Measurements from ENCODE around the gene PLS1. TPM values are rescaled to one million over a fixed set of nuclear protein-coding genes. Genes with fewer than 3 reads are reported as not detected.
"Not testable (repeated sequence)": the region's sequence is repeated elsewhere in the genome, so short reads cannot be mapped to it uniquely, and the experiment has no call there.

PLS1 gene
- polyA plus RNA-seq, 3 donors: 0.11 to 7.6 (median 1.2) TPM

DNA sequence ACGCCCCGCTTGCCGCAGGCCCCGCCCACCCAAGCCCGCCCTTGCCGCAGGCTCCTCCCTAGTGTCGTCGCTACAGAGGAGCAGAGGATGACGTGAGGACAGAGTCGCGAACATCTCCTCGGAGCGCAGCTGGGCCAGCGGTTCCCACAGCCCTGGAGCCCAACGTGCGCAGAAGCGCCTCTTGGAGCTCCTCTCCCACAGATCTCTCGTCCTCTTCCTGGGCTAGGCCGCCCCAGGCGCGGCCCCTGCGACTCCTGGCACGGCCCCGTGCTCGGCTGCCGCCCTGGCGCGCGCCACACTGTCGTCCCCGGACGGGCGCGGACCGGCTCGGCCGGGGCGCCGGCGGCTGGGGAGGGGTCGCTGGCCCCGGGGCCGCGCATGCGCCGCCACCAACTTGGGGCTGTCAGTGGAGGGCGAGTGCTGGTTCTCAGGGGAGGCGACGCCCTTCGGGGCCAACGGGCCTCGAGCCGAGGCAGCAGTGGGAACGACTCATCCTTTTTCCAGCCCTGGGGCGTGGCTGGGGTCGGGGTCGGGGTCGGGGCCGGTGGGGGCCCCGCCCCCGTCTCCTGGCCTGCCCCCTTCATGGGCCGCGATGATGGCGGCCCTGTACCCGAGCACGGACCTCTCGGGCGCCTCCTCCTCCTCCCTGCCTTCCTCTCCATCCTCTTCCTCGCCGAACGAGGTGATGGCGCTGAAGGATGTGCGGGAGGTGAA, 127.9 kb downstream of the PLS1 start, which contains the start of gene TRPC1:
TSS of gene TRPC1 (plus strand) at position 67 of the 714 bp plus-strand sequence. CDS start at position 593, 526 bp downstream.
- WGBS, 3 donors: 1% methylated on average over 58 to 73 of the region's 73 CpGs
- peak within 1 kb of the TSS; percentile 97 for H3K27ac ChIP-seq (ENCODE audit: low read depth, low read length)

- WGBS, 3 donors: 6 to 10% (median 8%) methylated on average over 35 of the region's 35 CpGs
Observed at GRCh38 chr3:142724682-142725356, 128.6 kb downstream of the PLS1 start.

DNA sequence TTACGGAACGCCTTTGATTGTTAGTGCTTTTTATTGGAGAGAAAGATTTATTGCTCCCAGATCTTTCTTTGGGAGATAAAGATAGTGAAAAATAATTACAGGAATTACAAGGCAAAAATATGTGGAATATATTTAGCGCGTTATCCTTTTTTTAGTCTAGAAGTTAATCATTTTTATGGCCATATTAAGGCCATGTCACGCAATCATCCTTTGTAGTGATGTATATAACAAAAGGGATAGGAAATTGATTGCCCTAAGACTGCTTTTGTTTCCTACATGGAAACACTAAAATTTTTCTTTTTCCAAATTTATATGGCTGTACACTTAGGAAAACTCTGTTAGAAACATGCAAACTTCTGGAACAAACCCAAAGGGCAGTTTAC, 129.2 kb downstream of the PLS1 start:
- 59 to 71% (median 68%) methylated on average over 5 of the region's 5 CpGs for WGBS, 3 donors
- H3K27ac ChIP-seq (ENCODE audit: low read depth, low read length): no peak overlapping the region

More at GRCh38 chr3:142724682-142725356, 128.6 kb downstream of the PLS1 start:
- peak overlapping the region; percentile 97 for H3K27ac ChIP-seq (ENCODE audit: low read depth, low read length)

- H3K27ac ChIP-seq (ENCODE audit: low read depth, low read length): no peak overlapping the region
- 59 to 63% (median 60%) methylated on average over 1 of the region's 1 CpG for WGBS, 3 donors
Observed at GRCh38 chr3:142726017-142726416, 129.8 kb downstream of the PLS1 start.

- WGBS, 3 donors: 87 to 96% (median 90%) methylated on average over 3 of the region's 3 CpGs
- H3K27ac ChIP-seq (ENCODE audit: low read depth, low read length): no peak overlapping the region
Observed at GRCh38 chr3:142732066-142732465, 135.9 kb downstream of the PLS1 start.

DNA sequence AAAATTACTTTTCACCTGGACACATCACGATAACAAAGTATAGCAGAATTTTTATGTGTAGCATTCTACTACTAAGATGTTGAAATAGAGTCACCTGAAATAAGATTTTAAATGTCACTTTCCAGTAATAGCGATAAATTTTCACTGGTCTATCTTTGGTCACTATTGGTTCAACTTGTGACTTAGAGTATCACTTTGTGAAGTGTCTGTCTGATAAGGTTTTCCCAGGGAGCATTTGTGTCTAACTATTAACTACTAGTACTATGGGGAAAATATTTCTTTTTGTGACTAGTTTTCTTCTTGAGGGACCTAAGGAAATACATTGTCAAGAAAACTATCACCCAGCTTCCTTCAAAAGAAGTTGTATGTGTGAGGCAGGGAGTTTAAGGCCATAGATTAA, 138.6 kb downstream of the PLS1 start:
- H3K27ac ChIP-seq (ENCODE audit: low read depth, low read length): no peak overlapping the region
- 90 to 99% (median 97%) methylated on average over 2 of the region's 2 CpGs for WGBS, 3 donors

DNA sequence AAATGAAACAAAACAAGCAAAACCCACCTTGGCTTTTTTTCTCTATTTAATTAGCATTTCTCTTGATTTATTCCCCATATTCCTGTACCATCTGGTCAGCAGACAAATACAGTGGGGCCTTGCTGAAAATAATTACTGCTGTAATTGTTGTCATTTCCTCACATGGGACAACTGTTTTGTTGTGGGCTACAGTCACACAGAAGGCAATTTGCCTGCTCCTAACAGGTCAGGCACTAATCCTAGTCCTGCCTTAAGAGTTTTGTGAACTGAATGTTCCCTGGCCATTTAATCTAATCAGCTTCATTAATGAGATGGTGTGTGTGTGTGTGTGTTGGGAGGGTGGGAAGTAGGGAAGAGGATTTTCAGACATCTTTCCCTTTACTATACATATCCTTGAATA, 139.3 kb downstream of the PLS1 start:
- no peak overlapping the region for H3K27ac ChIP-seq (ENCODE audit: low read depth, low read length)

- H3K27ac ChIP-seq (ENCODE audit: low read depth, low read length): no peak overlapping the region
Observed at GRCh38 chr3:142738396-142738795, 142.2 kb downstream of the PLS1 start.

GRCh38 chr3:142746646-142747045, 150.5 kb downstream of the PLS1 start:
- 89 to 96% (median 93%) methylated on average over 7 of the region's 7 CpGs for WGBS, 3 donors
- H3K27ac ChIP-seq (ENCODE audit: low read depth, low read length): no peak overlapping the region

DNA sequence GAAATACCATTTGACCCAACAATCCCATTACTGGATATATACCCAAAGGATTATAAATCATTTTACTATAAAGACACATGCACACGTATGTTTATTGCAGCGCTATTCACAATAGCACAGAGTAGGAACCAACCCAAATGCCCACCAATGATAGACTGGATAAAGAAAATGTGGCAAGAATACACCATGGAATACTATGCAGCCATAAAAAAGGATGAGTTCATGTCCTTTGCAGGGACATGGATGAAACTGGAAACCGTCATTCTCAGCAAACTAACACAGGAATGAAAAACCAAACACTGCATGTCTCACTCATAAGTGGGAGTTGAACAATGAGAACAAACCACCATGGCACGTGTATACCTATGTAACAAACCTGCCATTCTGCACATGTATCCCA, 154.3 kb downstream of the PLS1 start:
- WGBS, 3 donors: 93 to 96% (median 96%) methylated on average over 4 of the region's 4 CpGs
- not testable (repeated sequence) for H3K27ac ChIP-seq (ENCODE audit: low read depth, low read length)

DNA sequence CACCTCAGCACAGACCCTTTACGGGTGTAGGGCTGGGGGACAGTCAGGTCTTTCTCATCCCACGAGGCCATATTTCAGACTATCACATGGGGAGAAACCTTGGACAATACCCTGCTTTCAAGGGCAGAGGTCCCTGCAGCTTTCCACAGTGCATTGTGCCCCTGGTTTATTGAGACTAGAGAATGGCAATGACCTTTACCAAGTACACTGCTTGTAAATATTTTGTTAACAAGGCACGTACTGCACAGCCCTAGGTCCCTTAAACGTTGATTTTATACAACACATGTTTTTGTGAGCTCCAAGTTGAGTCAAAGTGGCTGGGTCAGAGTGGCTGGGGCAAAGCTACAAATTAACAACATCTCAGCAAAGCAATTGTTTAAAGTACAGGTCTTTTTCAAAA, 156.4 kb downstream of the PLS1 start:
- WGBS, 3 donors: 77 to 89% (median 80%) methylated on average over 4 of the region's 4 CpGs

DNA sequence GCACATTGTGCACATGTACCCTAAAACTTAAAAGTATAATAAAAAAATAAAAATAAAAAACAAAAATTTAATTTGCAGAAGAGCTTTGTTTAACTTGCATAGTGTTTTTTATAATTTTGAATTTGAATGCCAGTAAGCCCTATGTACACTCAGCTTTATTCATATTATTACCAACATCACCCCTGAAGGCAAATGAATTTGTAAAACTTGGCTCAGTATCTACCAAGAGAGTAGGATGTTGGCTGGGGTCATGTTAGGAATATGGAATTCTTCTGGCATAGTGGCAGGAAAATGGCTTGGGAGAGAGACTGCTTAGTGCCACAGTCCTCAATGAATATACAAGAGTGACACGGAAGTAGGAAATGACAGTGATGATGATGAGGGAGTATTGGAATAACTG, 158.3 kb downstream of the PLS1 start:
- WGBS, 3 donors: 95 to 100% (median 100%) methylated on average over 1 of the region's 1 CpG
- no peak overlapping the region for H3K27ac ChIP-seq (ENCODE audit: low read depth, low read length)

More for the DNA sequence above, 156.4 kb downstream of the PLS1 start:
- H3K27ac ChIP-seq (ENCODE audit: low read depth, low read length): not testable (repeated sequence)

Other genes starting within 250 kb of the PLS1 start
- 1 to 10 TPM; 3.6 to 5.0 (median 4.4) TPM for gene XRN1, start 148.4 kb upstream of the PLS1 start, polyA plus RNA-seq
- 10 to 100 TPM in 1 of 3 donors, 1 to 10 TPM in 2; 5.6 to 10.1 (median 7.8) TPM for gene ATR, start 17.7 kb upstream of the PLS1 start, polyA plus RNA-seq
- 1 to 10 TPM in 2 of 3 donors, under 1 TPM in 1; 0.78 to 4.3 (median 2.4) TPM for gene TRPC1, start 127.6 kb downstream of the PLS1 start, polyA plus RNA-seq

Measured in adipose tissue (tissue), 3 donors.